Measurements from ENCODE around the gene PPHLN1. TPM values are rescaled to one million over a fixed set of nuclear protein-coding genes. Genes with fewer than 3 reads are reported as not detected.
"Not testable (repeated sequence)": the region's sequence is repeated elsewhere in the genome, so short reads cannot be mapped to it uniquely, and the experiment has no call there.

Gene PPHLN1
- polyA plus RNA-seq, 3 donors: 40.7 to 74.8 (median 68.7) TPM

GRCh38 chr12:42385326-42385841, 59.4 kb downstream of the PPHLN1 start:
- 100% methylated on average over 2 of the region's 3 CpGs for WGBS (ENCODE audit: insufficient coverage)
- peaks cover 28% of the 10 kb centered on the region for H3K4me1 Mint-ChIP-seq
- H3K79me2 ChIP-seq (ENCODE audit: insufficient read depth, low read length): peaks cover 14% of the 10 kb centered on the region
- H3K4me3 ChIP-seq (replicated peaks in 1 of 3; ENCODE audit: low read depth in 2 of 3, low read length in 3 of 3): no peak overlapping the region
- H3K9me3 ChIP-seq (replicated peaks in 1 of 2; ENCODE audit: control insufficient read depth in 1 of 2, insufficient read depth in 1 of 2, low read length in 2 of 2): no peaks in the 10 kb centered on the region
- no peak overlapping the region for H3K4me3 Mint-ChIP-seq
- no peaks in the 10 kb centered on the region for H4K20me1 ChIP-seq (ENCODE audit: insufficient read depth, low read length)
- no peak for TF ChIP-seq CTCF (IDR thresholded peaks at IDR 0.05)
- H3K36me3 ChIP-seq (replicated peaks in 1 of 2; ENCODE audit: control insufficient read depth in 1 of 2, insufficient read depth in 2 of 2, low read length in 2 of 2): peaks cover 22 to 41% of the 10 kb centered on the region in 2 donors
- no peaks in the 10 kb centered on the region for H3K9me3 Mint-ChIP-seq
- peaks cover 0 to 2% (median 0%) of the 10 kb centered on the region in 3 donors for H3K27me3 Mint-ChIP-seq (ENCODE audit: low read depth in 3 of 3)
- no peak overlapping the region for H3K9ac ChIP-seq (ENCODE audit: insufficient read depth, low read length, poor library complexity, severe bottlenecking)
- no peak overlapping the region for H3K27ac ChIP-seq (ENCODE audit: low read depth in 1 of 2, low read length in 2 of 2)
- H3K27ac Mint-ChIP-seq: peak overlapping the region in 1 of 7 donors; percentile 31
- no peaks in the 10 kb centered on the region for H3K27me3 ChIP-seq (ENCODE audit: control insufficient read depth in 2 of 2, insufficient read depth in 2 of 2, low read length in 2 of 2)
- no peak overlapping the region for H3K4me2 ChIP-seq (replicated peaks; ENCODE audit: extremely low read depth, low read length, poor library complexity, severe bottlenecking)
- peaks cover 22 to 30% of the 10 kb centered on the region in 2 donors for H3K4me1 ChIP-seq (ENCODE audit: control insufficient read depth in 1 of 2, insufficient read depth in 2 of 2, low read length in 2 of 2)
- no peak for DNase-seq
- peaks cover 32 to 52% of the 10 kb centered on the region in 2 donors for H3K36me3 Mint-ChIP-seq
- intact Hi-C loops (cut with micrococcal nuclease): no loop called here
- H2AFZ ChIP-seq (ENCODE audit: insufficient read depth, low read depth, low read length, poor library complexity, severe bottlenecking): no peak overlapping the region

- no peaks in the 10 kb centered on the region for H3K9me3 ChIP-seq (replicated peaks in 1 of 2; ENCODE audit: control insufficient read depth in 1 of 2, insufficient read depth in 1 of 2, low read length in 2 of 2)
- peaks cover 0 to 2% (median 0%) of the 10 kb centered on the region in 3 donors for H3K27me3 Mint-ChIP-seq (ENCODE audit: low read depth in 3 of 3)
- WGBS (ENCODE audit: insufficient coverage): 86% methylated on average over 1 of the region's 2 CpGs
- no peaks in the 10 kb centered on the region for H3K9me3 Mint-ChIP-seq
- DNase-seq: no peak
- no peak for TF ChIP-seq CTCF (IDR thresholded peaks at IDR 0.05)
- no peak overlapping the region for H3K27ac Mint-ChIP-seq
- peaks cover 19% of the 10 kb centered on the region for H3K4me1 Mint-ChIP-seq
- H3K4me2 ChIP-seq (replicated peaks; ENCODE audit: extremely low read depth, low read length, poor library complexity, severe bottlenecking): no peak overlapping the region
- peaks cover 39 to 61% of the 10 kb centered on the region in 2 donors for H3K36me3 Mint-ChIP-seq
- no peak overlapping the region for H3K4me3 Mint-ChIP-seq
- H2AFZ ChIP-seq (ENCODE audit: insufficient read depth, low read depth, low read length, poor library complexity, severe bottlenecking): no peak overlapping the region
- no peaks in the 10 kb centered on the region for H3K27me3 ChIP-seq (ENCODE audit: control insufficient read depth in 2 of 2, insufficient read depth in 2 of 2, low read length in 2 of 2)
- H3K27ac ChIP-seq (ENCODE audit: low read depth in 1 of 2, low read length in 2 of 2): no peak overlapping the region
- no peak overlapping the region for H3K4me3 ChIP-seq (replicated peaks in 1 of 3; ENCODE audit: low read depth in 2 of 3, low read length in 3 of 3)
- H3K36me3 ChIP-seq (replicated peaks in 1 of 2; ENCODE audit: control insufficient read depth in 1 of 2, insufficient read depth in 2 of 2, low read length in 2 of 2): peaks cover 25 to 50% of the 10 kb centered on the region in 2 donors
- H3K79me2 ChIP-seq (ENCODE audit: insufficient read depth, low read length): peaks cover 14% of the 10 kb centered on the region
- no peaks in the 10 kb centered on the region for H4K20me1 ChIP-seq (ENCODE audit: insufficient read depth, low read length)
- peaks cover 15 to 21% of the 10 kb centered on the region in 2 donors for H3K4me1 ChIP-seq (ENCODE audit: control insufficient read depth in 1 of 2, insufficient read depth in 2 of 2, low read length in 2 of 2)
- intact Hi-C loops (cut with micrococcal nuclease): no loop called here
- H3K9ac ChIP-seq (ENCODE audit: insufficient read depth, low read length, poor library complexity, severe bottlenecking): no peak overlapping the region
Observed at GRCh38 chr12:42386308-42386707, 60.3 kb downstream of the PPHLN1 start.

GRCh38 chr12:42388086-42388485, 62.1 kb downstream of the PPHLN1 start:
- H3K4me1 ChIP-seq (ENCODE audit: control insufficient read depth in 1 of 2, insufficient read depth in 2 of 2, low read length in 2 of 2); H3K27me3 Mint-ChIP-seq (ENCODE audit: low read depth in 3 of 3); DNase-seq; H3K4me3 Mint-ChIP-seq; H2AFZ ChIP-seq (ENCODE audit: insufficient read depth, low read depth, low read length, poor library complexity, severe bottlenecking); H3K4me2 ChIP-seq (replicated peaks; ENCODE audit: extremely low read depth, low read length, poor library complexity, severe bottlenecking); H3K9ac ChIP-seq (ENCODE audit: insufficient read depth, low read length, poor library complexity, severe bottlenecking); H3K27ac ChIP-seq (ENCODE audit: low read depth in 1 of 2, low read length in 2 of 2); H3K4me1 Mint-ChIP-seq; H3K9me3 ChIP-seq (replicated peaks in 1 of 2; ENCODE audit: control insufficient read depth in 1 of 2, insufficient read depth in 1 of 2, low read length in 2 of 2); H3K27me3 ChIP-seq (ENCODE audit: control insufficient read depth in 2 of 2, insufficient read depth in 2 of 2, low read length in 2 of 2); intact Hi-C loops (cut with micrococcal nuclease); H3K9me3 Mint-ChIP-seq; H4K20me1 ChIP-seq (ENCODE audit: insufficient read depth, low read length); H3K4me3 ChIP-seq (replicated peaks in 1 of 3; ENCODE audit: low read depth in 2 of 3, low read length in 3 of 3): not testable (repeated sequence)
- WGBS (ENCODE audit: insufficient coverage): 100% methylated on average over 3 of the region's 5 CpGs
- H3K79me2 ChIP-seq (ENCODE audit: insufficient read depth, low read length): peaks cover 12% of the 10 kb centered on the region
- peaks cover 43 to 65% of the 10 kb centered on the region in 2 donors for H3K36me3 Mint-ChIP-seq
- peak overlapping the region in 1 of 7 donors; percentile 11 for H3K27ac Mint-ChIP-seq
- H3K36me3 ChIP-seq (replicated peaks in 1 of 2; ENCODE audit: control insufficient read depth in 1 of 2, insufficient read depth in 2 of 2, low read length in 2 of 2): peaks cover 31 to 61% of the 10 kb centered on the region in 2 donors
